Astrocyte of the cerebellum (primary cell): Measurements from ENCODE around the gene ELOB.

Source experiments
- DNase-seq: peaks from one replicate; pipeline ENCODE4 v3.0.0-alpha.2; 2011; ENCODE audit warnings: low read depth
- H3K4me3 ChIP-seq: 2 replicates; pipeline ENCODE4 v1.5.1; 2011; ENCODE audit warnings: mild to moderate bottlenecking, low read depth, low read length, moderate library complexity
- in situ Hi-C: cut with HindIII; loops from 2 replicates; pipeline ENCODE4 v1.10.0; 2017; ENCODE audit warnings: low sequenced_read_pairs
- TF ChIP-seq, protein P1 (sequence below): IDR thresholded peaks from 2 replicates; pipeline ENCODE4 v1.5.1; 2012; ENCODE audit warnings: low read length, low read depth, moderate library complexity, mild to moderate bottlenecking; ENCODE audit errors: missing control alignments

The ELOB gene

DNA sequence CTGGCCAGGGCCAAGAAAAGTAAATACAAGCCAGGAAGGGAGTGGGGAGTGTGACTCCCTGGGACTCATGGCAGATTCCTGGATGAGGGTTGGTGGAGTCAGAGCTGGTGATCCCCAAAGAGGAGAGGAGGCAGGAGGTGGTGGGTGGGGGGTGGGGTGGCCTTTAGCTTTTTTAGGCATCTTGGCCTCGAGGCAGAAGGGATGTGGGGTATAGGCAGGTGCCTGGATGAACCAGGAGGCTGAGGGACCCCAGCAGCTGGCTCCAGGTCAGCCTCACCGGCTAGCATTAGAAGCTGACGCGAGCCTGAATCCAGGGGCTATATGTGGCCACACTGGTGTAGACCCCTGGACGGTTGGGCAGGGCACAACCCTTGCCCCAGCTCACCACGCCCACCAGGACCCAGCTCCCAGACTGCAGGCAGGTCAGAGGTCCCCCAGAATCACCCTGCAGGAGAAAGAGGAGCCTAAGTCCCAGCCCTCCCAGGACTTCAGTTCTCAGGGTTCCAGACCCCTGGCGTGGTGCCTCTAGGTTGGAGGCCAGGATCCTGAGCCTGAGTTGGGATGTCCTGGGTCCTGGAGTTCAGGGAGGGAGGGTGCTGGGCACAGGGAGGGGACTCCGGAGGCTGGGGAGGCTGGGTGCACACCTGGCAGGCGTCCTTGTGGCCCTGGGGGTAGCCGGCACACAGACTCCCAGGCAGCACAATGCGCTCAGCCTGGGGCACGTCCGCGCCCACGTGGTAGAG lies 7.4 kb upstream of the ELOB start:
- TF ChIP-seq, protein P1, sequence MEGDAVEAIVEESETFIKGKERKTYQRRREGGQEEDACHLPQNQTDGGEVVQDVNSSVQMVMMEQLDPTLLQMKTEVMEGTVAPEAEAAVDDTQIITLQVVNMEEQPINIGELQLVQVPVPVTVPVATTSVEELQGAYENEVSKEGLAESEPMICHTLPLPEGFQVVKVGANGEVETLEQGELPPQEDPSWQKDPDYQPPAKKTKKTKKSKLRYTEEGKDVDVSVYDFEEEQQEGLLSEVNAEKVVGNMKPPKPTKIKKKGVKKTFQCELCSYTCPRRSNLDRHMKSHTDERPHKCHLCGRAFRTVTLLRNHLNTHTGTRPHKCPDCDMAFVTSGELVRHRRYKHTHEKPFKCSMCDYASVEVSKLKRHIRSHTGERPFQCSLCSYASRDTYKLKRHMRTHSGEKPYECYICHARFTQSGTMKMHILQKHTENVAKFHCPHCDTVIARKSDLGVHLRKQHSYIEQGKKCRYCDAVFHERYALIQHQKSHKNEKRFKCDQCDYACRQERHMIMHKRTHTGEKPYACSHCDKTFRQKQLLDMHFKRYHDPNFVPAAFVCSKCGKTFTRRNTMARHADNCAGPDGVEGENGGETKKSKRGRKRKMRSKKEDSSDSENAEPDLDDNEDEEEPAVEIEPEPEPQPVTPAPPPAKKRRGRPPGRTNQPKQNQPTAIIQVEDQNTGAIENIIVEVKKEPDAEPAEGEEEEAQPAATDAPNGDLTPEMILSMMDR: no peak
- in situ Hi-C loops: no loop called here
- H3K4me3 ChIP-seq: no peak overlapping the region
- DNase-seq: no peak

DNA sequence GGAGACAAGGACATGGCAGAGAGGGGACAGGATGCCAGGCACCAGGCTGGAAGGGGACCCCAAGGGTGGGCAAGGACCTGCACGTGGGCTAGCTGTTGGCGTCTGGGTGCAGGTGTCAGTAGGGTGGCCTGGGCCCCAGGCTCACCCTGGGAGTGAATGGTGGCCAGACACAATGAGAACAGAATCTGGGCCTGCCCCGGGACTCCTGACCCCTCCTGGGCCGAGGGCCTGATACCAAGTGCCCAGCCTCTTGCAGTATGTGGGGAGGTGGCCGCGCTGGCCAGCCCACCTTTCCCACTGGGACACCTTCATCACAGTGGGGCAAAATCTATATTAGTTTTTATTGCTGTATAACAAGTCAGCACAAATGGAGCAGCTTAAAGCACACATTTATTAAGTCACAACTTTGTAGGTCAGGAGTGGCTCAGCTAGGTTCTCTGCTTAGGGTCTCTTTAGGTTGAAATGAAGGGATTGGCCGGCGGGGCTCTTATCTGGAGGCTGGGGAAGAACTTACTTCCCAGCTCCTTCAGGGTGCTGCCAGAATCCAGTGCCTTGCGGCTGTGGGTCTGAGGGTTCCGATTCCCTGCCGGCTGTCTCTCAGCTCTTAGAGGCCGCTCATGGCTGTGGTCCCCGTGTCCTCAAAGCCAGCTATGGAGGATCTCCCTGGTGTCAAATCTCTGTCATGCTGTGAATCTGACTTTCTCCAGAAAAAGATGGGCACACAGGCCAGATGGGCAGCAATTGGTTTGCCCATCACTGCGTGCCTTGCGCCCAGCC lies 6.7 kb upstream of the ELOB start:
- H3K4me3 ChIP-seq: no peak overlapping the region
- in situ Hi-C loops: no loop called here
- TF ChIP-seq, protein P1: no peak
- no peak for DNase-seq

DNA sequence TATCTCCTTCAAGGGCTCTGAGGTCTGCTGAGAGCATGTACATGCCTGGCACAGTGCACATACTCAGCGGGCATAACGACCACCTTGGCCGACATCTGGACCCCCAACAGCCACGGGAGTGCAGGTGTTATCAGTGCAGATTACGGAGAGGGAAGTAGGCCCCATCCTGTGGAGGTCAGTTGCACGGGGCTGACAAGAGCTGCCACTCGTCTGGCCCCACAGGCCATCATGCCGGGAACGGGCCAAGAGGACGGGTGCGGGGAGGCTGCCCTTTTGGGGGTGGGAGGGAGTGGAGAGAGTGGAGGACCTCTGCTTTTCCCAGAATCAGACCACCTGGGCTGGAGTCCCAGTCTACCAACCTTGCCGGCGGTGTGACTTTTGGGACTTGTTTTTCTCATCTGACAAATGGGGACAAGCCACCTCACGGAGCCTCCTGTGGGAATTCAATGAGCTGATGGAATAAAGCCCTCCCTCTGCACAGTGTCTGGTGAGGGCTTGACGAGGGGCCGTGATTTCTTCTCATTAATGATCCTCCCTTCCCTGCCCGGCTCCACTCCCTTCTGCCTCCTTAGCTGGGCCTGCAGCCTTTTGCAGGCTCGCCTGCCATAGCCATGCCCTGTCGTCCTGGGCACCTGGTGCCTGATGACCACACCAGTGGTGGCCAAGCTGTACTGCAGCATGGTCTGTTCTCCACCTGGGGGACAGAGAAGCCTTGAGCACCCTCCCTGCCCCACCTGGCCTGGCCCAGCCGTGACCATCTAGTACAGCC lies 5.7 kb upstream of the ELOB start:
- in situ Hi-C loops: no loop called here
- DNase-seq: no peak
- TF ChIP-seq, protein P1: no peak
- H3K4me3 ChIP-seq: no peak overlapping the region

DNA sequence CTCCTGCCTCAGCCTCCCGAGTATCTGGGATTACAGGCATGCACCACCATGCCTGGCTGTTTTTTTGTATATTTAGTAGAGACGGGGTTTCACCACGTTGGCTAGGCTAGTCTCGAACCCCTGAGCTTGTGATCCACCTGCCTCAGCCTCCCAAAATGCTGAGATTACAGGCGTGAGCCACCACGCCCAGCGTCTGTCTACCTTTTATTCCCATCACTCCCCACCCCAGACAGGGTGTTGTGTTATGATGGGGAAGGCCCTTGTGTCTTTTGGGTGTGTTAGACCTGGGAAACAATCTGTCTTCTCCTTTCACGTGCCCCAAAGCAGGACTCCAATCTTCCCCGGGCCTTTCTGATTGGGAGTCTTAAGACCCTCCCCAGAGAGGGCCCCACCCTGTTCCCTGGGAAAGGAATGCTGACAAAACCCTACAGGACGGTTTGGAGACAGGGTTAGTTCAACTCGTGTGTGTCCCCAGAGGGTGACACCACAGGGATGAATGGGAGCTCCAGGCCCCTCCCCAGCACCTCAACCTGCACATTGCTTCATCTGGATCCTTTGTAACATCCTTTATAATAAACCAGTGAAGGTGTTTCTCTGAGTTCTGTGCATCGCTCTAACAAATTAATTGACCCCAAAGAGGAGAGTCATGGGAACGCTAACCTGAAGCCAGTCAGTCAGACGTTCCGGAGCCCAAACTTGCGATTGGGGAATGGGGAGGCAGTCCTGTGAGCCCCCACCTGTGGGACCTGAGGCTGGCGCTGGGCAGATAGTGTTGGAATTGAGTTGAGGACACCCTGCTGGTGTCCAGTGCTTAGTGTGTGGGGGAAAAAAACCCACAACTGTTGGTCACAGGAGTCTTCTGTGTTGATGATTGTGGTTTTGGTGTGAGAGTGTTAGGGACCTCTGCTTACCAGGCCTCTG lies 3.2 kb upstream of the ELOB start:
- in situ Hi-C loops: loop anchor here (10.0 kb wide), 1 partner anchor 135 kb away; the partner anchor contains the start of gene FLYWCH1
- TF ChIP-seq, protein P1: no peak
- no peak overlapping the region for H3K4me3 ChIP-seq
- no peak for DNase-seq

DNA sequence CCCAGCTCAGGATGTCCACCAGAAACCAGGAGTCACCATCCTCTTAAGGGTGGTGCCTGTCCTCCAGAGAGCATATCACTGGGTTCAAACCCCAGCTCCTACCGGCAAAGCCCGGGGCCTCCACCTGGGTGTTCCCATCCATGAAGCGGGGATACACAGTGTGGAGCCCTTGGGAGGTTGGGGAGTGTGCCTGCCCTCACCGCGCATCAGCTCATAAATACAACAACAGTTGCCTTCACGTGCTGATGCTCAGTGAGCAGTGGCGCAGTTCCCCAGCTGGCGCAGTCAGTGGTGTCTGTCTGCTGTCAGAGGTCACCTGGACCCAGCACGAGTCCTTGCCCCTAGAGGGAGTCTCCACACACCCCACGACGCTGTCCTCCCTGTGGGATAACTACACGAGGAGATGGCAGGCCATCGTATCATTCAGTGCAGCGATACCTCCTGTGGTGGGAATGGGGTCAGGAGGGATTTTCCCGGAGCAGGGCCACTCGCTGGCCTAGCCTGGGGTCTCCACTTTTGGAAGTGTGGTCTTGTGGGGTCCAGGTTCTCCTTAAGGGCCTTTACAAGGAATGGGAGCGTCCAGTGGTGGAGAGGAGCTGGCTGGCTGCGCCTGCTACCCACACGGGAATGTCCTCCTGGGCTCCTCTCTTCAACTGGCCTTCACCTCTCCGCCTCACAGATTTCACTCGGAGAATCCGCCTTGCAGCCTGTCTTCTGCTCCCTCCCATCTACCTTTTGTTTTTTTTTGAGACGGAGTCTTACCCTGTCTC lies 2.3 kb upstream of the ELOB start:
- in situ Hi-C loops: loop anchor here (10.0 kb wide), 1 partner anchor 135 kb away; the partner anchor contains the start of gene FLYWCH1
- DNase-seq: no peak
- TF ChIP-seq, protein P1: no peak
- H3K4me3 ChIP-seq: no peak overlapping the region
